ENCODE data around the gene RERG. TPM values are rescaled to one million over a fixed set of nuclear protein-coding genes. Genes with fewer than 3 reads are reported as not detected.

The RERG gene
- total and polyA plus RNA-seq, 2 experiments from 2014 or later: 1.1 to 1.5 TPM

- TF ChIP-seq CTCF (conservative IDR thresholded peaks at IDR 0.05; ENCODE audit: low read depth in 2 of 2): no peak
- TF ChIP-seq ETS1 (IDR thresholded peaks at IDR 0.05): no peak
- no peak for TF ChIP-seq ZNF114 (CRISPR knock-in tag; IDR thresholded peaks at IDR 0.05)
Measured at GRCh38 chr12:15092826-15093225, 128.4 kb downstream of the RERG start (continued).

- Histone ChIP-seq H3F3A (replicated peaks; ENCODE audit: low read depth) (no peaks in the 10 kb centered on the region), H3K4me1 (ENCODE audit: insufficient read depth) (no peaks in the 10 kb centered on the region), H3K27ac (ENCODE audit: low read depth) (no peak overlapping the region), H3K4me3 (no peak overlapping the region), H3K79me2 (replicated peaks; ENCODE audit: insufficient read depth) (no peaks in the 10 kb centered on the region), H3K27me3 (ENCODE audit: insufficient read depth) (no peaks in the 10 kb centered on the region), H2AFZ (peak overlapping the region; percentile 19; the same call in 1 of the 2 replicates), H3K36me3 (ENCODE audit: insufficient read depth) (no peaks in the 10 kb centered on the region), H3K9me2 (ENCODE audit: insufficient read depth) (no peaks in the 10 kb centered on the region), H3K4me2 (no peak overlapping the region), H4K20me1 (replicated peaks; ENCODE audit: insufficient read depth) (no peaks in the 10 kb centered on the region)
- no peak for TF ChIP-seq ZNF114 (CRISPR knock-in tag; IDR thresholded peaks at IDR 0.05)
- Mint-ChIP-seq H3K4me3 (no peak overlapping the region), H3K27ac (no peak overlapping the region), H3K9me3 (no peaks in the 10 kb centered on the region; the same call in 2 of the 3 replicates), H3K36me3 (ENCODE audit: low read depth) (no peaks in the 10 kb centered on the region), H3K27me3 (ENCODE audit: insufficient read depth, low read depth, poor library complexity) (no peaks in the 10 kb centered on the region), H3K4me1 (no peaks in the 10 kb centered on the region)
- DNase-seq (ENCODE audit: low spot score) (no peak), ATAC-seq (no peak)
Measured at GRCh38 chr12:15090441-15090840, 130.8 kb downstream of the RERG start.

GRCh38 chr12:15088105-15088504, 133.1 kb downstream of the RERG start:
- Histone ChIP-seq H3K4me2 (no peak overlapping the region), H3K36me3 (ENCODE audit: insufficient read depth) (no peaks in the 10 kb centered on the region), H3F3A (replicated peaks; ENCODE audit: low read depth) (no peaks in the 10 kb centered on the region), H3K79me2 (replicated peaks; ENCODE audit: insufficient read depth) (no peaks in the 10 kb centered on the region), H3K4me1 (ENCODE audit: insufficient read depth) (no peaks in the 10 kb centered on the region), H3K27me3 (ENCODE audit: insufficient read depth) (no peaks in the 10 kb centered on the region), H3K4me3 (no peak overlapping the region), H4K20me1 (replicated peaks; ENCODE audit: insufficient read depth) (no peaks in the 10 kb centered on the region), H3K9me2 (ENCODE audit: insufficient read depth) (no peaks in the 10 kb centered on the region), H3K27ac (ENCODE audit: low read depth) (no peak overlapping the region), H2AFZ (no peak overlapping the region; the same call in 1 of the 2 replicates)
- Mint-ChIP-seq H3K27ac (peak overlapping the region; percentile 5; the same call in 1 of the 2 replicates), H3K9me3 (no peaks in the 10 kb centered on the region), H3K4me1 (no peaks in the 10 kb centered on the region), H3K36me3 (ENCODE audit: low read depth) (no peaks in the 10 kb centered on the region), H3K27me3 (ENCODE audit: insufficient read depth, low read depth, poor library complexity) (no peaks in the 10 kb centered on the region), H3K4me3 (no peak overlapping the region)
- no peak for DNase-seq (ENCODE audit: low spot score)
- no peak for ATAC-seq
- TF ChIP-seq ETS1 (IDR thresholded peaks at IDR 0.05): no peak
- TF ChIP-seq POLR2AphosphoS5 (IDR thresholded peaks at IDR 0.05; ENCODE audit: low read depth): no peak
- no peak for TF ChIP-seq STAT1 (IDR thresholded peaks at IDR 0.05; ENCODE audit: unreplicated experiment)
- TF ChIP-seq NANOG (IDR thresholded peaks at IDR 0.05; ENCODE audit: borderline replicate concordance): no peak
- no peak for TF ChIP-seq EZH2phosphoT487 (IDR thresholded peaks at IDR 0.05; ENCODE audit: unreplicated experiment)
- no peak for TF ChIP-seq CTCF (conservative IDR thresholded peaks at IDR 0.05; ENCODE audit: low read depth in 2 of 2)
